DOHH2 (cell line): ENCODE results near the gene ANKDD1A.

Experiments used
- H3F3A ChIP-seq: fragments of 200-600 bp; sonication (generic), shearing (Covaris generic); 2 replicates; pipeline ENCODE4 v1.6.0; 2016; ENCODE audit warnings: antibody characterized with exemption, mild to moderate bottlenecking; ENCODE audit not compliant: control insufficient read depth, insufficient read depth
- H3K27ac ChIP-seq: fragments of 200-600 bp; sonication (generic); 2 replicates; pipeline ENCODE4 v1.5.1; 2014; ENCODE audit warnings: low read depth, mild to moderate bottlenecking, low read length, moderate library complexity
- H3K27me3 ChIP-seq: fragments of 200-600 bp; sonication (generic); 2 replicates; pipeline ENCODE4 v1.6.1; 2014; ENCODE audit warnings: mild to moderate bottlenecking, low read length, mixed read lengths; ENCODE audit not compliant: control insufficient read depth
- H3K36me3 ChIP-seq: fragments of 200-600 bp; sonication (generic); 2 replicates; pipeline ENCODE4 v1.6.1; 2014; ENCODE audit warnings: mild to moderate bottlenecking, low read length, moderate library complexity, mixed read lengths; ENCODE audit not compliant: control insufficient read depth
- H3K4me1 ChIP-seq: fragments of 200-600 bp; sonication (generic); 2 replicates; pipeline ENCODE4 v1.6.1; 2014; ENCODE audit warnings: mild to moderate bottlenecking, low read length, mixed read lengths; ENCODE audit not compliant: control insufficient read depth
- H3K4me2 ChIP-seq: fragments of 200-600 bp; sonication (generic); 2 replicates; pipeline ENCODE4 v1.6.0; 2014; ENCODE audit warnings: mild to moderate bottlenecking, low read length, moderate library complexity
- H3K4me3 ChIP-seq: fragments of 200-600 bp; sonication (generic); 2 replicates; pipeline ENCODE4 v1.5.1; 2014; ENCODE audit warnings: mild to moderate bottlenecking, low read length, mixed read lengths
- H3K79me2 ChIP-seq: fragments of 200-600 bp; sonication (generic); 2 replicates; pipeline ENCODE4 v1.6.1; 2014; ENCODE audit warnings: mild to moderate bottlenecking, low read length, mixed read lengths; ENCODE audit not compliant: control insufficient read depth
- H3K9me2 ChIP-seq: fragments of 200-600 bp; sonication (generic); replicated peaks from 2 replicates; pipeline ENCODE4 v1.6.1; 2014; ENCODE audit warnings: mild to moderate bottlenecking, low read length, mixed read lengths; ENCODE audit not compliant: control insufficient read depth
- H3K9me3 ChIP-seq: fragments of 200-600 bp; sonication (generic); 2 replicates; pipeline ENCODE4 v1.6.1; 2014; ENCODE audit warnings: antibody characterized with exemption, low read length, mixed read lengths; ENCODE audit not compliant: control insufficient read depth, insufficient read depth
- H4K20me1 ChIP-seq: fragments of 200-600 bp; sonication (generic); 2 replicates; pipeline ENCODE4 v1.6.0; 2014; ENCODE audit warnings: low read depth, mild to moderate bottlenecking, antibody characterized with exemption, low read length, moderate library complexity; ENCODE audit not compliant: control insufficient read depth, insufficient read depth
- EZH2phosphoT487 ChIP-seq: fragments of 200-600 bp; sonication (generic); IDR thresholded peaks from 2 replicates; pipeline ENCODE4 v1.6.1; 2017; ENCODE audit warnings: borderline replicate concordance, mild to moderate bottlenecking, antibody characterized with exemption, low read length, moderate library complexity, mixed read lengths
- TF ChIP-seq, protein P1 (sequence below): fragments of 200-600 bp; sonication (generic); IDR thresholded peaks from one replicate; pipeline ENCODE4 v1.5.1; 2014; ENCODE audit warnings: antibody characterized with exemption, mild to moderate bottlenecking, low read depth, low read length; ENCODE audit not compliant: poor library complexity, severe bottlenecking

ANKDD1A gene

GRCh38 chr15:64997745-64998375 is 86.2 kb downstream of the ANKDD1A start:
- H4K20me1 ChIP-seq = no peaks in the 10 kb centered on the region
- H3K27ac ChIP-seq = no peak overlapping the region
- H3K79me2 ChIP-seq = no peaks in the 10 kb centered on the region
- H3K9me2 ChIP-seq = no peaks in the 10 kb centered on the region
- no peaks in the 10 kb centered on the region; the same call in 1 of the 2 replicates for H3K36me3 ChIP-seq
- no peaks in the 10 kb centered on the region for H3K27me3 ChIP-seq
- H3K4me1 ChIP-seq = no peaks in the 10 kb centered on the region; the same call in 1 of the 2 replicates
- no peaks in the 10 kb centered on the region for H3K9me3 ChIP-seq
- 0 out of 2 replicates have a peak, but pooled peaks cover 2% of the 10 kb centered on the region for H3F3A ChIP-seq
- no peak overlapping the region for H3K4me3 ChIP-seq
- TF ChIP-seq, protein P1, sequence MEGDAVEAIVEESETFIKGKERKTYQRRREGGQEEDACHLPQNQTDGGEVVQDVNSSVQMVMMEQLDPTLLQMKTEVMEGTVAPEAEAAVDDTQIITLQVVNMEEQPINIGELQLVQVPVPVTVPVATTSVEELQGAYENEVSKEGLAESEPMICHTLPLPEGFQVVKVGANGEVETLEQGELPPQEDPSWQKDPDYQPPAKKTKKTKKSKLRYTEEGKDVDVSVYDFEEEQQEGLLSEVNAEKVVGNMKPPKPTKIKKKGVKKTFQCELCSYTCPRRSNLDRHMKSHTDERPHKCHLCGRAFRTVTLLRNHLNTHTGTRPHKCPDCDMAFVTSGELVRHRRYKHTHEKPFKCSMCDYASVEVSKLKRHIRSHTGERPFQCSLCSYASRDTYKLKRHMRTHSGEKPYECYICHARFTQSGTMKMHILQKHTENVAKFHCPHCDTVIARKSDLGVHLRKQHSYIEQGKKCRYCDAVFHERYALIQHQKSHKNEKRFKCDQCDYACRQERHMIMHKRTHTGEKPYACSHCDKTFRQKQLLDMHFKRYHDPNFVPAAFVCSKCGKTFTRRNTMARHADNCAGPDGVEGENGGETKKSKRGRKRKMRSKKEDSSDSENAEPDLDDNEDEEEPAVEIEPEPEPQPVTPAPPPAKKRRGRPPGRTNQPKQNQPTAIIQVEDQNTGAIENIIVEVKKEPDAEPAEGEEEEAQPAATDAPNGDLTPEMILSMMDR = no peak
- no peak for TF ChIP-seq EZH2phosphoT487
- no peak overlapping the region for H3K4me2 ChIP-seq

GRCh38 chr15:65004993-65005392 is 93.3 kb downstream of the ANKDD1A start:
- TF ChIP-seq, protein P1 = no peak
- TF ChIP-seq EZH2phosphoT487 = no peak
- no peaks in the 10 kb centered on the region for H3K79me2 ChIP-seq
- H3K4me3 ChIP-seq = no peak overlapping the region
- no peaks in the 10 kb centered on the region for H3F3A ChIP-seq
- H3K27ac ChIP-seq = no peak overlapping the region
- no peaks in the 10 kb centered on the region for H3K9me3 ChIP-seq
- H4K20me1 ChIP-seq = no peaks in the 10 kb centered on the region
- no peak overlapping the region for H3K4me2 ChIP-seq
- peaks cover 5% of the 10 kb centered on the region for H3K36me3 ChIP-seq
- H3K9me2 ChIP-seq = no peaks in the 10 kb centered on the region
- H3K4me1 ChIP-seq = no peaks in the 10 kb centered on the region
- H3K27me3 ChIP-seq = no peaks in the 10 kb centered on the region

GRCh38 chr15:65006876-65007275 is 95.2 kb downstream of the ANKDD1A start:
- H3F3A ChIP-seq = no peaks in the 10 kb centered on the region
- H3K4me1 ChIP-seq = no peaks in the 10 kb centered on the region
- H4K20me1 ChIP-seq = no peaks in the 10 kb centered on the region
- no peak for TF ChIP-seq EZH2phosphoT487
- TF ChIP-seq, protein P1 = no peak
- peaks cover 7% of the 10 kb centered on the region for H3K36me3 ChIP-seq
- no peak overlapping the region for H3K27ac ChIP-seq
- no peaks in the 10 kb centered on the region for H3K79me2 ChIP-seq
- H3K4me3 ChIP-seq = no peak overlapping the region
- H3K27me3 ChIP-seq = no peaks in the 10 kb centered on the region
- no peaks in the 10 kb centered on the region for H3K9me2 ChIP-seq
- no peak overlapping the region for H3K4me2 ChIP-seq
- H3K9me3 ChIP-seq = no peaks in the 10 kb centered on the region
